ENCODE data around the gene AFM. TPM values are rescaled to one million over a fixed set of nuclear protein-coding genes. Genes with fewer than 3 reads are reported as not detected.

Gene AFM
- total and polyA plus RNA-seq, 2 of the 13 experiments (the other 11 are each of a cell fraction or from before 2014, with no cell fraction given), result 0.13 to 1.8 TPM

DNA sequence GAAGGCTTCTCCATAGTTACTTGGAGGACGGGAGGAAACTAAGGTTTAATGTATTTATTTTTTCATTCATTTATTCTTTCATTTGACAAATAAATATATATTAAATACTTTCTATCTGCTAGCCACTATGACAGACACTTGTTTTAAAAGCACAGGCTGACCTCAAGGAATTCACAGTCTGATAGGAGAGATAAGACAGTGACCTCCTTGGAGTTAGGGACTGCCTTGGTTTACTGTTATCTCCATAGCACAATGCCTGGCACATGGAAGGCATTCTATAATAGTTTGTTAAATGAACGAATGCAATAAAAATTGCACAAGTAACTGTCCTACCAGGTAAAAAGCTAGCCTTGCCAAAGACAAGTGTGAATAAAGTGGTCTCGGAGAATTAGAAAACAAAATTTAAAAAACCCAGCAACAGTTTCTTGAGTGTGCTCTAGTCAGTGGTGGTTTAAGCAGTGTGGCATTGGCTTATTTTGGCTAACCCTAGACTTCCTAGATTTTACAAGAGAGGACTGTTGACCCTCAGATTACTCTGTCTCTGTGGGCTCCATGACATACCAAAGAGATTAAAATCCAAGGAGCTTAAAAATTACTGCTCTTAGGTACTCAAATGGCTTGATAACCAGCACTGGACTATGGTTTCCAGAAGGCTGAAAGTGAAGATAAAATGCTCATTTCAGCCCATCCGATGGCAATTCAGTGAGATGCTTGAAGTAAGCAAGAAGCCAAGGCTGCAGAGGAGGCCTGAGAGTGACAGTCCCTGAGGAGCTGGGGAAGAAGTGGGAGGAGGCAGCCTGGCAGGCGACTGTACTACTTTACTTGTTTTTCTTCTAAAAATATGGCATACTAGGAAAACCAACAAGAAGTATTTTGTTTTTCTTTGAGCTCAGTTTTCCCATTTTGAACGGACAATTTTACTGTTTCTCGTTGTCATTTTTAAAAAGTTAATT, 35.9 kb upstream of the AFM start (continued):
- TF ChIP-seq DNMT1 (CRISPR knock-in tag; IDR thresholded peaks at IDR 0.05), result no peak
- no peak for TF ChIP-seq MLLT10 (CRISPR knock-in tag; IDR thresholded peaks at IDR 0.05)
- TF ChIP-seq HNF4A (CRISPR knock-in tag; IDR thresholded peaks at IDR 0.05), result no peak
- no peak for TF ChIP-seq GTF2F1 (IDR thresholded peaks at IDR 0.05; ENCODE audit: low read length)
- TF ChIP-seq ZNF326 (CRISPR knock-in tag; IDR thresholded peaks at IDR 0.05; ENCODE audit: borderline replicate concordance), result no peak
- TF ChIP-seq, protein P1, sequence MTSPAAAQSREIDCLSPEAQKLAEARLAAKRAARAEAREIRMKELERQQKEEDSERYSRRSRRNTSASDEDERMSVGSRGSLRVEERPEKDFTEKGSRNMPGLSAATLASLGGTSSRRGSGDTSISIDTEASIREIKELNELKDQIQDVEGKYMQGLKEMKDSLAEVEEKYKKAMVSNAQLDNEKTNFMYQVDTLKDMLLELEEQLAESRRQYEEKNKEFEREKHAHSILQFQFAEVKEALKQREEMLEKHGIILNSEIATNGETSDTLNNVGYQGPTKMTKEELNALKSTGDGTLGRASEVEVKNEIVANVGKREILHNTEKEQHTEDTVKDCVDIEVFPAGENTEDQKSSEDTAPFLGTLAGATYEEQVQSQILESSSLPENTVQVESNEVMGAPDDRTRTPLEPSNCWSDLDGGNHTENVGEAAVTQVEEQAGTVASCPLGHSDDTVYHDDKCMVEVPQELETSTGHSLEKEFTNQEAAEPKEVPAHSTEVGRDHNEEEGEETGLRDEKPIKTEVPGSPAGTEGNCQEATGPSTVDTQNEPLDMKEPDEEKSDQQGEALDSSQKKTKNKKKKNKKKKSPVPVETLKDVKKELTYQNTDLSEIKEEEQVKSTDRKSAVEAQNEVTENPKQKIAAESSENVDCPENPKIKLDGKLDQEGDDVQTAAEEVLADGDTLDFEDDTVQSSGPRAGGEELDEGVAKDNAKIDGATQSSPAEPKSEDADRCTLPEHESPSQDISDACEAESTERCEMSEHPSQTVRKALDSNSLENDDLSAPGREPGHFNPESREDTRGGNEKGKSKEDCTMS (CRISPR knock-in tag; conservative IDR thresholded peaks at IDR 0.05), result no peak
- TF ChIP-seq FOXJ3 (CRISPR knock-in tag; IDR thresholded peaks at IDR 0.05; ENCODE audit: borderline replicate concordance), result no peak
- no peak for TF ChIP-seq CHCHD3 (CRISPR knock-in tag; IDR thresholded peaks at IDR 0.05)
- TF ChIP-seq POLR2AphosphoS5 (IDR thresholded peaks at IDR 0.05; ENCODE audit: low read depth, low read length), result peak; percentile 30
- no peak for TF ChIP-seq KAT2B (IDR thresholded peaks at IDR 0.05; ENCODE audit: borderline replicate concordance, low read depth, low read length)
- TF ChIP-seq, protein P2, sequence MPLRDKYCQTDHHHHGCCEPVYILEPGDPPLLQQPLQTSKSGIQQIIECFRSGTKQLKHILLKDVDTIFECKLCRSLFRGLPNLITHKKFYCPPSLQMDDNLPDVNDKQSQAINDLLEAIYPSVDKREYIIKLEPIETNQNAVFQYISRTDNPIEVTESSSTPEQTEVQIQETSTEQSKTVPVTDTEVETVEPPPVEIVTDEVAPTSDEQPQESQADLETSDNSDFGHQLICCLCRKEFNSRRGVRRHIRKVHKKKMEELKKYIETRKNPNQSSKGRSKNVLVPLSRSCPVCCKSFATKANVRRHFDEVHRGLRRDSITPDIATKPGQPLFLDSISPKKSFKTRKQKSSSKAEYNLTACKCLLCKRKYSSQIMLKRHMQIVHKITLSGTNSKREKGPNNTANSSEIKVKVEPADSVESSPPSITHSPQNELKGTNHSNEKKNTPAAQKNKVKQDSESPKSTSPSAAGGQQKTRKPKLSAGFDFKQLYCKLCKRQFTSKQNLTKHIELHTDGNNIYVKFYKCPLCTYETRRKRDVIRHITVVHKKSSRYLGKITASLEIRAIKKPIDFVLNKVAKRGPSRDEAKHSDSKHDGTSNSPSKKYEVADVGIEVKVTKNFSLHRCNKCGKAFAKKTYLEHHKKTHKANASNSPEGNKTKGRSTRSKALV (CRISPR knock-in tag; IDR thresholded peaks at IDR 0.05), result no peak
- TF ChIP-seq POLR2G (IDR thresholded peaks at IDR 0.05; ENCODE audit: low read depth, low read length), result peak; percentile 46; the same call in 1 of the 2 replicates
- no peak for TF ChIP-seq ZFP37 (CRISPR knock-in tag; IDR thresholded peaks at IDR 0.05; ENCODE audit: borderline replicate concordance)
- TF ChIP-seq, protein P3, sequence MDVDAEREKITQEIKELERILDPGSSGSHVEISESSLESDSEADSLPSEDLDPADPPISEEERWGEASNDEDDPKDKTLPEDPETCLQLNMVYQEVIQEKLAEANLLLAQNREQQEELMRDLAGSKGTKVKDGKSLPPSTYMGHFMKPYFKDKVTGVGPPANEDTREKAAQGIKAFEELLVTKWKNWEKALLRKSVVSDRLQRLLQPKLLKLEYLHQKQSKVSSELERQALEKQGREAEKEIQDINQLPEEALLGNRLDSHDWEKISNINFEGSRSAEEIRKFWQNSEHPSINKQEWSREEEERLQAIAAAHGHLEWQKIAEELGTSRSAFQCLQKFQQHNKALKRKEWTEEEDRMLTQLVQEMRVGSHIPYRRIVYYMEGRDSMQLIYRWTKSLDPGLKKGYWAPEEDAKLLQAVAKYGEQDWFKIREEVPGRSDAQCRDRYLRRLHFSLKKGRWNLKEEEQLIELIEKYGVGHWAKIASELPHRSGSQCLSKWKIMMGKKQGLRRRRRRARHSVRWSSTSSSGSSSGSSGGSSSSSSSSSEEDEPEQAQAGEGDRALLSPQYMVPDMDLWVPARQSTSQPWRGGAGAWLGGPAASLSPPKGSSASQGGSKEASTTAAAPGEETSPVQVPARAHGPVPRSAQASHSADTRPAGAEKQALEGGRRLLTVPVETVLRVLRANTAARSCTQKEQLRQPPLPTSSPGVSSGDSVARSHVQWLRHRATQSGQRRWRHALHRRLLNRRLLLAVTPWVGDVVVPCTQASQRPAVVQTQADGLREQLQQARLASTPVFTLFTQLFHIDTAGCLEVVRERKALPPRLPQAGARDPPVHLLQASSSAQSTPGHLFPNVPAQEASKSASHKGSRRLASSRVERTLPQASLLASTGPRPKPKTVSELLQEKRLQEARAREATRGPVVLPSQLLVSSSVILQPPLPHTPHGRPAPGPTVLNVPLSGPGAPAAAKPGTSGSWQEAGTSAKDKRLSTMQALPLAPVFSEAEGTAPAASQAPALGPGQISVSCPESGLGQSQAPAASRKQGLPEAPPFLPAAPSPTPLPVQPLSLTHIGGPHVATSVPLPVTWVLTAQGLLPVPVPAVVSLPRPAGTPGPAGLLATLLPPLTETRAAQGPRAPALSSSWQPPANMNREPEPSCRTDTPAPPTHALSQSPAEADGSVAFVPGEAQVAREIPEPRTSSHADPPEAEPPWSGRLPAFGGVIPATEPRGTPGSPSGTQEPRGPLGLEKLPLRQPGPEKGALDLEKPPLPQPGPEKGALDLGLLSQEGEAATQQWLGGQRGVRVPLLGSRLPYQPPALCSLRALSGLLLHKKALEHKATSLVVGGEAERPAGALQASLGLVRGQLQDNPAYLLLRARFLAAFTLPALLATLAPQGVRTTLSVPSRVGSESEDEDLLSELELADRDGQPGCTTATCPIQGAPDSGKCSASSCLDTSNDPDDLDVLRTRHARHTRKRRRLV (CRISPR knock-in tag; IDR thresholded peaks at IDR 0.05), result no peak
- TF ChIP-seq, protein P4, sequence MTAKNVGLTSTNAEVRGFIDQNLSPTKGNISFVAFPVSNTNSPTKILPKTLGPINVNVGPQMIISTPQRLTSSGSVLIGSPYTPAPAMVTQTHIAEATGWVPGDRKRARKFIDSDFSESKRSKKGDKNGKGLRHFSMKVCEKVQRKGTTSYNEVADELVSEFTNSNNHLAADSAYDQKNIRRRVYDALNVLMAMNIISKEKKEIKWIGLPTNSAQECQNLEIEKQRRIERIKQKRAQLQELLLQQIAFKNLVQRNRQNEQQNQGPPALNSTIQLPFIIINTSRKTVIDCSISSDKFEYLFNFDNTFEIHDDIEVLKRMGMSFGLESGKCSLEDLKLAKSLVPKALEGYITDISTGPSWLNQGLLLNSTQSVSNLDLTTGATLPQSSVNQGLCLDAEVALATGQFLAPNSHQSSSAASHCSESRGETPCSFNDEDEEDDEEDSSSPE (CRISPR knock-in tag; IDR thresholded peaks at IDR 0.05), result no peak
